Measurements from ENCODE around the gene CCDC87.

- TF ChIP-seq POLR2AphosphoS5 (IDR thresholded peaks at IDR 0.05) (no peak), EP300 (IDR thresholded peaks at IDR 0.05; ENCODE audit: low read depth) (no peak), POLR2A (IDR thresholded peaks at IDR 0.05) (no peak)
- TF ChIP-seq, protein P1, sequence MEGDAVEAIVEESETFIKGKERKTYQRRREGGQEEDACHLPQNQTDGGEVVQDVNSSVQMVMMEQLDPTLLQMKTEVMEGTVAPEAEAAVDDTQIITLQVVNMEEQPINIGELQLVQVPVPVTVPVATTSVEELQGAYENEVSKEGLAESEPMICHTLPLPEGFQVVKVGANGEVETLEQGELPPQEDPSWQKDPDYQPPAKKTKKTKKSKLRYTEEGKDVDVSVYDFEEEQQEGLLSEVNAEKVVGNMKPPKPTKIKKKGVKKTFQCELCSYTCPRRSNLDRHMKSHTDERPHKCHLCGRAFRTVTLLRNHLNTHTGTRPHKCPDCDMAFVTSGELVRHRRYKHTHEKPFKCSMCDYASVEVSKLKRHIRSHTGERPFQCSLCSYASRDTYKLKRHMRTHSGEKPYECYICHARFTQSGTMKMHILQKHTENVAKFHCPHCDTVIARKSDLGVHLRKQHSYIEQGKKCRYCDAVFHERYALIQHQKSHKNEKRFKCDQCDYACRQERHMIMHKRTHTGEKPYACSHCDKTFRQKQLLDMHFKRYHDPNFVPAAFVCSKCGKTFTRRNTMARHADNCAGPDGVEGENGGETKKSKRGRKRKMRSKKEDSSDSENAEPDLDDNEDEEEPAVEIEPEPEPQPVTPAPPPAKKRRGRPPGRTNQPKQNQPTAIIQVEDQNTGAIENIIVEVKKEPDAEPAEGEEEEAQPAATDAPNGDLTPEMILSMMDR (IDR thresholded peaks at IDR 0.05) = no peak
These were observed 7.9 kb upstream of the CCDC87 start for GRCh38 chr11:66600631-66601233.

All from transverse colon (tissue), 4 donors.